ENCODE results near the gene RNF223. TPM values are rescaled to one million over a fixed set of nuclear protein-coding genes. Genes with fewer than 3 reads are reported as not detected.

The RNF223 gene
- total RNA-seq, 1 donor from 2014 or later, result not detected

DNA sequence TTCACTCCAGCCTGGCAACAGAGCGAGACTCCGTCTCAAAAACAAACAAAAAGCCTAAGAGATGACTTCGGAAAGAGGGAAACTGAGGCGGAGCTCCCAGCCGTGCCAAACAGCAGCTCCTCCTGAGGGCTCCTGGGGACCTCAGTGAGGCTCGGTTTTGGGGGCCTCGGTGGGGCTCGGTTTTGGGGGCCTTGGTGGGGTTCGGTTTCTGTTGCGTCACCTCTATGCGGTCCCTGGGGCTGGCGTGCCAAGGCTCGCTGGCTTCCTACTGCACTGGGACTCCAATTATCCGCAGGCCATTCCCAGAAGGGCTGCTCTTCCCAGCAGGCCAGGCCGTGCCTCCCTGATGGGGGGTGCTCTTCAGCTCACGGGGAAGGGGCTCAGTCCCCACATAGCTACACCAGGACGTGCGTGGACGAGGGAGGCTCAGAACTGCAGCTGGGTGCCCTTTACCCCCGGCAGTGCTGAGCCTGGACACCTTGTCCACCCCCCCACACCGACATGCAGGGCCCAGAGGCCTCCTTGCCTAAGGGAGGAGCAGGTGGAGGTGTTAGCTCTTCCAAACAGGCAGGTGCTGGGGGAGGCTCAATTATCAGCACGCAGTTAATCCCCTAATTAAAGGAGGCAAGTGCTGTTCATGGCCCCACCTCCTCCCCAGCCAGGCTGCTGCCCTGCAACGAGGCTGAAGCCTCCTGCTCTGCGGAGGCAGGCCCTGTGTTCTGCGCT, 46.9 kb upstream of the RNF223 start:
- no peaks in the 10 kb centered on the region for H3K9me3 Mint-ChIP-seq (ENCODE audit: unreplicated experiment)
- H3K4me1 Mint-ChIP-seq (ENCODE audit: unreplicated experiment), result no peaks in the 10 kb centered on the region
- TF ChIP-seq, protein P1, sequence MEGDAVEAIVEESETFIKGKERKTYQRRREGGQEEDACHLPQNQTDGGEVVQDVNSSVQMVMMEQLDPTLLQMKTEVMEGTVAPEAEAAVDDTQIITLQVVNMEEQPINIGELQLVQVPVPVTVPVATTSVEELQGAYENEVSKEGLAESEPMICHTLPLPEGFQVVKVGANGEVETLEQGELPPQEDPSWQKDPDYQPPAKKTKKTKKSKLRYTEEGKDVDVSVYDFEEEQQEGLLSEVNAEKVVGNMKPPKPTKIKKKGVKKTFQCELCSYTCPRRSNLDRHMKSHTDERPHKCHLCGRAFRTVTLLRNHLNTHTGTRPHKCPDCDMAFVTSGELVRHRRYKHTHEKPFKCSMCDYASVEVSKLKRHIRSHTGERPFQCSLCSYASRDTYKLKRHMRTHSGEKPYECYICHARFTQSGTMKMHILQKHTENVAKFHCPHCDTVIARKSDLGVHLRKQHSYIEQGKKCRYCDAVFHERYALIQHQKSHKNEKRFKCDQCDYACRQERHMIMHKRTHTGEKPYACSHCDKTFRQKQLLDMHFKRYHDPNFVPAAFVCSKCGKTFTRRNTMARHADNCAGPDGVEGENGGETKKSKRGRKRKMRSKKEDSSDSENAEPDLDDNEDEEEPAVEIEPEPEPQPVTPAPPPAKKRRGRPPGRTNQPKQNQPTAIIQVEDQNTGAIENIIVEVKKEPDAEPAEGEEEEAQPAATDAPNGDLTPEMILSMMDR (IDR thresholded peaks at IDR 0.05; ENCODE audit: unreplicated experiment), result no peak
- DNase-seq (ENCODE audit: low spot score), result no peak
- peaks cover 20% of the 10 kb centered on the region for H3K27me3 Mint-ChIP-seq (ENCODE audit: unreplicated experiment)
- H3K27ac Mint-ChIP-seq (ENCODE audit: unreplicated experiment), result no peak overlapping the region
- H3K36me3 Mint-ChIP-seq (ENCODE audit: low read depth, unreplicated experiment), result no peaks in the 10 kb centered on the region
- H3K4me3 Mint-ChIP-seq (ENCODE audit: unreplicated experiment), result no peak overlapping the region

DNA sequence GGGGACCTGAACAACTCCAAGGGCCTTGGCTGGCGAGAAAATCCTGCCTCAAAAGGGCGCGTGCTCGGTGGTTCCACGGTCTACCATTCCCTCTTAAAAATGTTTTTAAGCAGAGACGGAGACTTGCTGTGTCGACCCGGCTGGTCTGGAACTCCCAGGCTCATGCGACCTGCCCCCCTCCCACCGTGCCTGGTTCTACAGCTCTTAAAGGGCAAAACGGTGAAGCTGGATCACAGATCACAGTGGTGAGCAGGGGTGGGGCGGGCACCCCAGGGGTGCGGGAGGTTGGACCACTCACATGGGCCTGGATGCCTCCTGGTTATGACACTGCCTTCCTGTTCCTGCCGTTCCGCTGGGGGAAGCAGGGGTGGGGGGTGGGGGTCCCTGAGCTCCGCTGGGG, 46.0 kb upstream of the RNF223 start:
- H3K27ac Mint-ChIP-seq (ENCODE audit: unreplicated experiment), result no peak overlapping the region
- no peaks in the 10 kb centered on the region for H3K36me3 Mint-ChIP-seq (ENCODE audit: low read depth, unreplicated experiment)
- H3K9me3 Mint-ChIP-seq (ENCODE audit: unreplicated experiment), result no peaks in the 10 kb centered on the region
- TF ChIP-seq, protein P1 (IDR thresholded peaks at IDR 0.05; ENCODE audit: unreplicated experiment), result no peak
- peaks cover under 1% of the 10 kb centered on the region for H3K4me1 Mint-ChIP-seq (ENCODE audit: unreplicated experiment)
- H3K27me3 Mint-ChIP-seq (ENCODE audit: unreplicated experiment), result peaks cover 20% of the 10 kb centered on the region
- no peak overlapping the region for H3K4me3 Mint-ChIP-seq (ENCODE audit: unreplicated experiment)
- DNase-seq (ENCODE audit: low spot score), result no peak

DNA sequence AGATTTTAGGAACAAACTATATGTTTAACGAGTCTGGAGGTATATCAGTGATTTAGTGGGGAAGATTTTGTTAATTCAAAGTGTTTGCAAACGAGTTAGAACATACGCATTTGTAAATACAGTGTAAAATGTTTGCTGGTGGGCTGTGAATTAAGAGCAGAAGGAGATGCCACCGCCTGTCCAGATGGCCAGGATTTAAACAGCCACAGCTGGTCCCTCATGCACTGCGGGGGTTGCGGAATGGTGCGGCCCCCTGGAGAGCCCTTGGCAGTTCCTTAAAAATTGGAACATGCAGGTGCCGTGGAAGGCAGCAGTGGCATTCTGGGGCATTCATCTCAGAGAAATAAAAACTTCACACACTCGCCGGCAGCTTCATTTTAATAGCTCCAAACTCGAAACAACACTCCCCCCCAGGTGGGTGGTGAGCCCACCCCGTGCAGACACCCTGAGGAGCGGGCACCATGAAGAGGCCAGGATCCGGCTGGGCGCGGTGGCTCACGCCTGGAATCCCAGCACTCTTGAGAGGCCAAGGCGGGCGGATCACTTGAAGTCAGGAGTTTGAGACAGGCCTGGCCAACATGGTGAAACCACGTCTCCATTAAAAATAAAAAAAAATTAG, 45.3 kb upstream of the RNF223 start:
- Mint-ChIP-seq H3K36me3 (ENCODE audit: low read depth, unreplicated experiment) (no peaks in the 10 kb centered on the region), H3K27ac (ENCODE audit: unreplicated experiment) (no peak overlapping the region), H3K4me3 (ENCODE audit: unreplicated experiment) (no peak overlapping the region), H3K4me1 (ENCODE audit: unreplicated experiment) (peaks cover 8% of the 10 kb centered on the region), H3K27me3 (ENCODE audit: unreplicated experiment) (peaks cover 22% of the 10 kb centered on the region), H3K9me3 (ENCODE audit: unreplicated experiment) (no peaks in the 10 kb centered on the region)
- TF ChIP-seq, protein P1 (IDR thresholded peaks at IDR 0.05; ENCODE audit: unreplicated experiment), result no peak
- no peak for DNase-seq (ENCODE audit: low spot score)

DNA sequence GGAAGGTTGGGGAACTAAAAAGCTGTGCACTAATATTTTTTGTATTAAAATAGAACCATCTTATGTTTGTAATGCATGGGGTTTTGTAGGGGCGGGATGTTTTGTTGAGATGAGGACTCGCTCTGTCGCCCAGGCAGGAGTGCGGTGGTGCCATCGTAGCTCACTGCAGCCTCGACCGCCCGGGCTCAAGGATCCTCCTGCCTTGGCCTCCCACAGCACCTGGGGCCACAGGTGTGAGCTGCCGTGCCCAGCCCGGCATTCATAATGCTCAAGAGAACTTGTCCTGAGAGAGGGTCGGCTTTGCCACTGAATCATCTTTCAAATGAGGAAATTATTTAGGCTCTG, 44.7 kb upstream of the RNF223 start:
- Mint-ChIP-seq H3K36me3 (ENCODE audit: low read depth, unreplicated experiment) (no peaks in the 10 kb centered on the region), H3K9me3 (ENCODE audit: unreplicated experiment) (no peaks in the 10 kb centered on the region), H3K4me3 (ENCODE audit: unreplicated experiment) (no peak overlapping the region), H3K27me3 (ENCODE audit: unreplicated experiment) (peaks cover 18% of the 10 kb centered on the region), H3K4me1 (ENCODE audit: unreplicated experiment) (peaks cover 9% of the 10 kb centered on the region), H3K27ac (ENCODE audit: unreplicated experiment) (no peak overlapping the region)
- no peak for DNase-seq (ENCODE audit: low spot score)
- TF ChIP-seq, protein P1 (IDR thresholded peaks at IDR 0.05; ENCODE audit: unreplicated experiment), result no peak

All from endothelial cell (in vitro differentiated cells).